GM19452 (cell line): ENCODE results near the gene SPTLC2.
A peak's percentile ranks its signal among the peaks of the same experiment; 100 is the strongest.
"Not testable (repeated sequence)": the region's sequence is repeated elsewhere in the genome, so short reads cannot be mapped to it uniquely, and the experiment has no call there.

Experiments used
- ATAC-seq: cut with Tn5 transposase; IDR thresholded peaks from one replicate; pipeline ENCODE4 v1.9.1; 2021; ENCODE audit not compliant: unreplicated experiment

Gene SPTLC2

DNA sequence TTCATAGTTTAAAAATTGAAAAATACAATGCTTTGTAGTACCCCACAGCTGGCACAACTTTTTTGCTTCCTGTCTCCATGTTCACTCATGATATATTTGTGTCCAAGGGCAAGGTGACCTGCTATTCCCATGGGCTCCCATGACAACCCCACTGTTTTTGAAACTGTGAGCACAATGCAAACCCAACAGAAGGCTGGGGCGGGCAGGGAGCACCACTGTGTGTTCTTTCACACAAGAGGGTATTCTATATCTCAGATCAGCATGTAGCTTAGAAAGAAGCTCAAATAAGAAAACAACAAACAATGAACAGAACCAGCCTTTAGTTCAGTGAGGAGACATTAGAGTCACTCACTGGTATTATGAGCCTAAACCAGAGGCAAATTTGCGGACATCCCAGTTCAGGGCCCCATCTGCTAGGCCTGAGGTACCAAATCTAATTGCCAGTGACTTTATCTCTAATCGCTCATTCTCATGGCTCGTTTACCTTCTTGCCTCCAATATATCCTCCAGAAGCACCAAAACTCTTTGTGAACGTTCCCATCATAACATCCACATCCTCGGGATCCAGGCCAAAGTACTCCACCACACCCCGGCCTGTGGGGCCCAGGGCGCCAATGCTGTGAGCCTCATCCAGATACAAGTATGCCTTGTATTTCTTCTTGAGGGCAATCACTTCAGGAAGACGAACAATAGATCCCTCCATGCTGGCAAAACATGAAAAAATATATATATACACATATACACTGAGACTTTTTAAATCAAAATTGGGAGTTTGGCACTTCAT lies 61.4 kb downstream of the SPTLC2 start:
- ATAC-seq: peak; percentile 23

DNA sequence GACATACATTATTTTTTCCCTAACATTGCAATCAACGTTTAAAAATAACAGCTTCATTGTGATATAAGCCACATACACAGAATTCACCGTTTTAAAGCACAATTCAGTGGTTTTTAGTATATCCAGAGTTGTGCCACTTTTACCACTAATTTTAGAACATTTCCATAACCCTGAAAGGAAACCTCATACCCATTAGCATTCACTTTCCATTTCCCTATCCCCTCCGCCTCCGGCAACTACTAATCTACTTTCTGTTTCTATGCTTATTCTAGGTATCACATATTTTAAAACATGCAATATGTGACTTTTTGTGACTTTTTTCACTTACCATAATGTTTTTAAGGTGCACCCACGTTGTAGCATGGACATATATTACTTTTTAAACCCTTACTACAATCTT lies 62.2 kb downstream of the SPTLC2 start:
- peak; percentile 63 for ATAC-seq

DNA sequence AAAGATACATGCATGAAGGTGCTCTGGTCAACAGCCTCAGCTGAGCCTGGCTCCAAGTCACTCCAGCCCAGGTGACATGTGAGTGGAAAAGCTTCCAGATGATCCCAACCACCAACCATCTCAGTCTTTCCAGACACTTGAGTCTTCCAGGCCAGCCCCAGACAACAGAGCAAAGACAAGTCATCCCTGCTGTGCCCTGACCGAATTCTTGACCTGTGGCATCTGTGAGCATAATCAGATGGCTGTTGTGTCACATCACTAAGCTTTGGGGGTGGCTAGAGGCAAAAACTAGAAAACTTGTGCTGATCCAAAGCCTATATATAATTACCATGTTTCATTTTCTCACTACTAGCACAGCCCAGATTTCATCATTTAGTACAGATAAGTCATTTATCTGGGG lies 67.0 kb downstream of the SPTLC2 start:
- ATAC-seq: no peak

DNA sequence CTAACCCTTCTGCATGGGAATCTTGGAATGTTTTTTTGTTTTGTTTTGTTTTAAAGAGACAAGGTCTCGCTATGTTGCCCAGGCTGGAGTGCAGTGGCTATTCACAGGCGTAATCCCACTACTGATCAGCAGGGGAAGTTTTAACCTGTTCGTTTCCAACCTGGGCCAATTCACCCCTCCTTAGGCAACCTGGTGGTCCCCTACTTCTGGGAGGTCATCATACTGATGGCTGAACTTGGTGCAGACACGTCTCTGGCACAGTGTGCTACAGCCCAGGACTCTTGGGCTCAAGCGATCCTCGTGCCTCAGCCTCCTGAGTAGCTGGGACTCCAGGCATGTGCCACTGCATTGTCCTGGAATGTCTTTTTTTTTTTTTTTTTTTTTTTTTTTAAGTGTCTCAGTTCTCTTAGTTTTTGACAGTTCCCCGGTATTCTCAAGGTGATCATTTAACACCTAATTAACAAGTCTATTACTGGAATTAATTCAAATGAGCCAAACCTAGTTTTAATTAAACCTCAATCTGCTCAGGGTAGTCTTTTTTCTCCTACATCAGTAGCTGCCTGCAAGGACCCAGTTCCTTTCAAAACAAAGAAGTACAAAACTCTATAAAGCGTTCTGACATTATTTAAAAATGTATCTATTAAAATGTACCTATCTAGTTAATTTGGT lies 68.8 kb downstream of the SPTLC2 start:
- no peak for ATAC-seq

DNA sequence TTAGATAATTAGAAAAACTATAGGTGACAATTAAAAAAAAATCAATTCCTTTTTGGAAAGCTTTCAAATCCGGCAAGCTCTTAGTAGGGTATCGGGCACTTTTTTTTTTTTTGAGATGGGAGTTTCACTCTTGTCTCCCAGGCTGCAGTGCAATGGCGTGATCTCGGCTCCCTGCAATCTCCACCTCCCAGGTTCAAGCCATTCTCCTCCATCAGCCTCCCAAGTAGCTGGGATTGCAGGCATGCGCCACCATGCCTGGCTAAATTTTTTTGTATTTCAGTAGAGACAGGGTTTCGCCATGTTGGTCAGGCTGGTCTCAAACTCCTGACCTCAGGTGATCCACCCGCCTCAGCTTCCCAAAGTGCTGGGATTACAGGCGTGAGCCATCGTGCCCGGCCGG lies 71.3 kb downstream of the SPTLC2 start:
- not testable (repeated sequence) for ATAC-seq

DNA sequence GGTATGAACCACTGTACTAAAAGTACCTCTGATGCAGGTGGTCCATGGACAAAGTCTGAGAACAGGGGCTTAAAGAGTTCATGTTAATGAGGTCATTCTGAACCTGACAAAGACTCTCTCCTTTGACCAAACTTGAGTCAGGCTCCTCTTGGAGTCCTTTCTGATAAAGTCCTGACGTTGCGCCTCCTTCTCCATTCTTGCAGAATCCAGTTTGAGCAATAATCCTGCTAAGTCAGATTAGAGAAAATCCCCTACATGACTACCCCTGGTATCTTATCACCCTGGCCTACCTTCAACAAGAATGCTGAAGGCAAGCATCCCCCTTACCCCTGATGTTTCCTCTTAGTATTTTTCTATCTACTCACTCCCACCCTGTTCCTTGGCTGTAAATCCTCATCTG lies 71.9 kb downstream of the SPTLC2 start:
- no peak for ATAC-seq

DNA sequence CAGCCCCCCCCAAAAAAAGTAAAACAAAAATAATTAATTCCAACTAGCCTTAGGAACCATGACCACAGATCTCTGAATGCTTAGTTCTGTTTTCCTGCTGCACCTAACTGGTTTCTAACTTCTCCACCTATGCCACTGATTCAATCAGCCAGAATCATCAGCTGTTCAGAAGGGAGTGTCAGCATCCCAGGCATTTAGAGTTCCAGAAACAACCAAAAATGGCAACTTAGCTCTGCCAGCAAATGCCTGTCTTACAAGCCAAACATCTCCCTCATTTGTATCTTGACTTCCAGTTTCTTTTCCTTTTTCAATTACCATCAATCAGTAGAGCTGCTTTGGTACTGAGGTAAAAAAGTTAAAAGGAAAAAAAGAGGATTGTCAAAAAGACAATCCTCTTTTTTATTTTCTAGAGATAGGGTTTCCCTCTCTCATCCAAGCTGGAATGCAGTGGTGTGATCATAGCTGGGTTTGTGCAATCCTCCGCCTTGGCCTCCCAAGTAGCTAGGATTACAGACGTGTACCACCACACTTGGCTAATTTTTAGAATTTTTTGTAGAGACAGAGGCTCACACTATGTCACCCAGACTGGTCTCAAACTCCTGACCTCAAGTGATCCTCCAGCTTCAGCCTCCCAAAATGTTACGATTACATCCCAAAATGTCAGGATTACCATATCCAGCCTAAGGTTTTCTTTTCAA lies 72.7 kb downstream of the SPTLC2 start:
- ATAC-seq: no peak

DNA sequence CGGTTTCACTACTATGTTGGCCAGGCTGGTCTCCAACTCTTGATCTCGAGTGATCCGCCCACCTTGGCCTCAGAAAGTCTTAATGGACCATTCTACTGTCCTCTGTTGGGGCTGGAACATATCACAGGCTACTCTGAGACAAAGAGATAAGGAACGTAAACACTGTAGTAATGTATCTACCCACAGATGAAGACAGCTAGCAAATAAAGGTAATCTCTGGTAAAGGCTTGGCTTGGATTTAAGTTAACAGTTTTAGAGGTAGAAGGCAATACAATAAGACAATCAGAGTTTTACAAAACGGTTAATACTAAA lies 73.2 kb downstream of the SPTLC2 start:
- ATAC-seq: no peak

DNA sequence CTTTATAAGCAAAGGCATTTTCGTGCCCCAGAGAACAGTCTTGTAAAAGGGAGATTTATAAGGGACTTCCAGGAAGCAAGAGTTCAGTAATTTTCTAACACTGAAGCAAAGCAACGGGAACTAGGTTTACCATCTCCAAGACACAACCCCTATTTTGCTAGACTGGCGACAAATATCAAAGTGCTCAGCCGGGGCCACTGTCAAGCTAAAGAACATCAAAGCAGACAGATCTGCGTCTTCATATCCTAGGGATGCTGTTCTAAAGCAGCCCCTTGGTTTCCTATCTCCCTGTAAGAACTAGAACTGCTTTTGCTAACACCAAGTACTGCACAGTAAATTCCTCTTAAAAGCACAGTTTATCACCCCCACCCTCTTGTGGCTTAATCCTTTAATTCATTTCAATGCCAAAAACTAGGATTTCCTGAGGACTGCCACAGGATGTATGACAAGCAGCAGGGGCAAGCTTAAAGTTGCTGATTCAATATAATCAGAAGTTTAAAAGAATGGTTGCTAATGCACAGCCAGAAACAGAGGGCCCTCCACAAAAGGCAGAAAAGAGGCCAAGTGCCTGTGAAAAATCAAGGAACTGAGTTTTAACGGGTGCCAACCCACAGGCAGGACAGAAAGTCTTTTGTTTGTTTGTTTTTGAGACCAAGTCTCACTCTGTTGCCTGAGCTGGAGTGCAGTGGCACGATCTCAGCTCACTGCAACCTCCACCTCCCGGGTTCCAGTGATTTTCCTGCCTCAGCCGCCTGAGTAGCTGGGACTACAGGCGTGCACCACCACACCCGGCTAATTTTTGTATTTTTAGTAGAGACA lies 73.8 kb downstream of the SPTLC2 start:
- no peak for ATAC-seq

DNA sequence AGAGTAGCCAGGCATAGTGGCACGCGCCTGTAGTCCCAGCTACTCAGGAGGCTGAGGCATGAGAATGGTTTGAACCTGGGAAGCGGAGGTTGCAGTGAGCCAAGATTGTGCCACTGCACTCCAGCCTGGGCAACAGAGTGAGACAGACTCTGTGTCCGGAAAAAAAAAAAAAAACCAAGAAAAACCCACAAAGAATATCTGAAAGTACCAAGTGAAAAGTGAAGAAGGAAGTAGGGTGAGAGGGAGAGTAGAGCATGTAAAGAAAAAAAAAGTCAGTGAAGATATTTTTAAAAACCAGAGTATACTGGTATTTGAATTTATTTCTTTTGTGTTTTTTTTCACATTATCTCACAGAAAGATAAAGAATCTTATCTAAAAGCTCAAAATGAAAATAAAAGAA lies 74.5 kb downstream of the SPTLC2 start:
- ATAC-seq: peak; percentile 65

DNA sequence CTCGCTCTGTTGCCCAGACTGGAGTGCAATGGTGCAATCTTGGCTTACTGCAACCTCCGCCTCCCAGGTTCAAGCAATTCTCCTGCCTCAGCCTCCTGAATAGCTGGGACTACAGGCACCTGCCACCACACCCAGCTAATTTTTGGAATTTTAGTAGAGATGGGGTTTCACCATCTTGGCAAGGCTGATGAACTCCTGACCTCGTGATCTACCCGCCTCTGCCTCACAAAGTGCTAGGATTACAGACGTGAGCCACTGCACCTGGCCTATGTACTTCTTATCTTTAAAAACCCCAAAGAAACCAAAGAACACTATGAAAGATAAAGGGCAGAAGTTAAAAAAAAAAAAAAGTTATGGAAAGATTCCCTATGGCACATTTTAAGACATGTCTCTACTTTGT lies 79.5 kb downstream of the SPTLC2 start:
- not testable (repeated sequence) for ATAC-seq

DNA sequence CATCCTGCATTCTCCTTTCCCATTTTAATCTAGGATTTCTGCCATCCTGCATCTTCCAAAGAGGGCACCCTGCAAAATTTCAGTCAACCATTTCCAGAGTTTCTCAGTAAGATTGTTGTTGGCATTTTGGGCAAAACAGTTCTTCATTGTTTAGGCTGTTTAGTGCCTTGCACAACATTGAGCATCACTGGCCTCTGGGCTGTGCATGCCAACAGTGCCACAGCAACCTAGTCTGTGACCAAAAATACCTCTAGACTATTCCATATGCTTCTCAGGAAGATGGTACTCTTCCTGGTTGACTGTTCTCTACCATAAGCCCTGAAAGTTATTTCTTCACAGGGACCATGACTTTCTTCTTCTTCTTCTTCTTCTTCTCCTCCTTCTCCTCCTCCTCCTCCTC lies 85.4 kb downstream of the SPTLC2 start:
- ATAC-seq: no peak

DNA sequence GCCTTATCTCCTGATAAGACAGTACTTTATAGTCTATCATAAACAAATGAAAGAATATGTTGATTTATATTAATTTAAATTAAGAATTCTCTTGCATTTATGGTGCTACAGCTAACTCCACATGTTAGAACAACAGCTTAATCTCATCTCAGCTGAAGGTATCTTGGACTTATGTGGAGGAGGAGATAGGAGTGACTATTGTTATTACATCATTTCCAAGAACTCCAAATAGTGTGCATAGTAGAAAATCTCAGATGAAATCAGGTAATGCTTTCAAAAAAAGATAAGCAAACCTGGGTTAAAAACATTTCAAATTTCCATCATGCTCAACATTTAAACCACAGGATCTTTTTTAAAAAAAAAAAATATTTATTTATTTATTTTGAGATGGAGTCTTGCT lies 86.5 kb downstream of the SPTLC2 start:
- ATAC-seq: no peak

DNA sequence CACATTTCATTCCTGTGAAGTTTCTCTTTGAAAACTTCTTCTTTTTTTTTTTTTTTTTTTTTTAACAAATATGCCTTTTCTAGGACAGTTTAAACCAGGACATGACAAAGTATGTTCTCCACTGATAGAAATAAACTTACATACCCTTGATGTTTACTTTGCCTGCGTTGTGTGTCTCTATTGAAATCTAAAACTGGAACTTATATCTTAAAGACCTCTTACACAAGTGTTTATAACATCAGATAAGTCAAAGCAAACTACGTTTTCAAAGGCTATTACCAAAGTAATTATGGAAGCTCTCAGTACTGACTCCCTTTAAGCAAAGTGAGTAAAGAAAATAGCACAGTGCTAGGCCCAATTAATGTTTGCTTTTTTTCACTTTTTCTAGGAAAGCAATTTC lies 87.2 kb downstream of the SPTLC2 start:
- no peak for ATAC-seq

DNA sequence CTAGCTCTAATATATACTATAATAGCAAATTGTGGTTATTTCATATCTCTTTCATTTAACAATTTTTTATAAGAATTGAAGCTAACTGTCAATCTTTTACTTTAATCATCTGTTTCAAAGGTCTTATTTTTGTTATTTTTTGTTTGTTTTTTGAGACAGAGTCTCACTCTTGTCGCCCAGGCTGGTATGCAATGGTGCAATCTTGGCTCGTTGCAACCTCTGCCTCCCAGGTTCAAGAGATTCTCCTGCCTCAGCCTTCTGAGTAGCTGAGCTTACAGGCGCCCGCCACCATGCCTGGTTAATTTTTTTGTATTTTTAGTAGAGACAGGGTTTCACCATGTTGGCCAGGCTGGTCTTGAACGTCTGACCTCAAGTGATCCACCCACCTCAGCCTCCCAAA lies 87.7 kb downstream of the SPTLC2 start:
- not testable (repeated sequence) for ATAC-seq

DNA sequence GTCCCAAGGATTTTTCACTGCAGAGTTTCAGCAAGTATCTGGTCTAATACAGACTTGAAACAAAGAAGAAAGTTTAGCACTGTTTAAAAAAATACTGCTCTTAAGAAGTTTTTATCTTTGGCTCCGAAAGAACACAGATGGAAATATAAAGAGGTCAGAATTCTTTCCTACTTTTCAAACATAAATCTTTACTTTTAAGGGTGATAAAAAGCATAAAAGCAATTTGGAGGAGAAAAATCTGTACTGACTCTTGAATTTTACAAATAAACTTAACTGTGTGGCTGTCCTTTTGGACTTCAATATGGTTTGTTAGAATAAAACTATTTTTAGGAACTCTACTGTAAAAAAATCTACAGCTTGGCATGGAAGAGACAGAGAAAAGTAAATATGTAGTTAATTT lies 90.2 kb downstream of the SPTLC2 start:
- no peak for ATAC-seq

DNA sequence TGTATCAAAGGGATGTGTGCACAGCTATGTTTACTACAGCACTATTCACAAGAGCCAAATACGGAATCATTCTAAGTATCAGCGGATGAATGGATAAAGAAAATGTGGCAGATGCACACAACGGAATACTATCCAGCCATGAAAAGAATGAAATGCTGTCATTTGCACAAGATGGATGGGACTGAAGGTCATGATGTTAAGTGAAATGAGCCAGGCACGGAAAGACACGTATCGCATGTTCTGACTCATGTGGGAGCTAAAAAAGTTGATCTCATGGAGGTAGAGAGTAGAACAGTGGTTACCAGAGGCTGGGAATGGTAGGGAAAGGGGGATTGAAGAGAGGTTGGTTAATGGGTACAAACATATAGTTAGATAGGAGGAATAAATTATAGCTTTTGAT lies 91.9 kb downstream of the SPTLC2 start:
- no peak for ATAC-seq

DNA sequence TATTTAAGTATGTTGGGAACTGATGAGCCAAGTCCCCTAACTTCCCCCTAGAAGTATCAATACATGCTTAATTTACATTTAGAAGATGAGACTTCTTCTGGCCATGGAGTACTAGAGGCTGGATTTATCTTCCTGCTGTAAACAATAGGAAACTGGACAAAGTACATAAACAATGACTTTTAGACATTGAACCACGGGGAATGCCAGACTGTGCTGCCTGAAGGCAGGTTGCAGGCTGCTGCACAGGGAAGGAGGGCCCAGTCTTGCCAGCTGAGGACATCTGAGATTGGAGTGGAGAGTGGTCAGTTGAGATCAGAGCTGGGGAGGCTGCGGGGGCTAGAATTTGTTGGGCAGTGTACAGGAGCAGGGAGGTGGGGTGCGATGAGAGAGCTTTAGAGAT lies 93.3 kb downstream of the SPTLC2 start:
- no peak for ATAC-seq

DNA sequence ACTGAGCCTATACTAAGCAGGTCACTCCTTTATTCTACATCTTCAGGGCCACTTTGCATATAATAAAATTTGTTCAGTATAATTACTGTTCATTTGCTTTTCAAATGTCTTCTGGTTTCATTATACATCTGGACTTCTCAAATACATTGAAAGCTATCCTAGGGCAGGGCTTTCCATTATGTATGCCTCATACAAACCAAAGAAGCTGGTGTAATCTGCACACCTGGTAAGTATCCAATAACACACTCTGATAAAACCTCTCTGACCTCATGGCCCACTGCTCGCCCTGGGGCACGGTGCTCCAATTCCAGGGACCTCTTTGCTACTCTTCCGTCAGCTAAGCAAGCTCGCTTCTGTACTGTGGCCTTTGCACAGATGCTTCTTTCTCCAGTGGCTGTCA lies 95.9 kb downstream of the SPTLC2 start:
- ATAC-seq: no peak

DNA sequence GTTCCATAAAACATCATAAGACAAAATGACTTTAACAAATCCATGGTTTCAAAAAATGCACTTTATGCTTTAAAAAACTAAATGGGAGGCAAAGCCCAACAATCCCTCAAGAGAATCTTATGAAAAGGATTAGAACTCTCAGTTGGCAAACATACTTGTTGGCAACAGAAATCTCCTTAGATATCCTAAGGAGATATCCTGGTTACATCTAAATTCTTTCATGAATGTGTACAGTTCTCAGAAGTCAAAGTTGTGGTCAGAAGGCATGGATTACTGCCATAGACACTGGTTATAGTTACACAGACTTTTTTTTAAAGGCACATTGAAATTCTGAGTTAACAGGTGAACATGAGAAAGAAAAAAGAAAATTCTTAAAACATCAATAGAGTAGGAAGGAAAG lies 100.3 kb downstream of the SPTLC2 start:
- ATAC-seq: no peak

DNA sequence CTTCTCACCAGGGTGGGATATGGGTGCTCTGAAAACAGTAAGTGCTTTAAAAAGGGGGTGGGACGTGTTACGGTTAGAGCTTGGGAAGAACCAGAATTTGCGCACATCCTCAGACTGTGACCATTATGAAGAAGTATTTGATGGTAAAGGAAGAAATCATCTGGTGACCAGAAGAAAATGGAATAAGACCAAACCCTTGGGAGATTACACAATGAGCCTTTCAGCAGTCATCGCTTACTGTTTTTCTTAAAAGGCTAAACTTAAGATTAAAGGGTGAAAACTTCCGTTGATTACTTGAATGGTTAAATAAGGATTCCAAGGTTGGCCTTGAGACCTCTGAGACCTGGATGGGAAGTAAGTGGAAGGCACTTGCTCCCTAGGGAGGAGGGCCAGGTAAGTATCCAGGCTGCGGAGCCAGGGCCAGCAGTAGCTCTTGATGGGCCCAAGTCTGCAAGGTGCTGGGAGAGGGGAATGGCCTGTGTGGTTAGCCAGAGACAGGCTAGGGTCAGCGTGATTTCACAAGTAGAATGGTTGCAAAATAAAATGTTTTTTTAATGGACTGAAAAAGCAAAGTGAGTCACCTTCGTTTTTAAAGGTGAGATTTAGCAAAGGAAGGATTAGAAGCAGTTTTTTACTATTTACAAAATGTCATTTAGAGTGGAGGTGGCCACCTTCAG lies 104.8 kb downstream of the SPTLC2 start:
- ATAC-seq: no peak
